ENCODE data around the gene CASZ1.

GRCh38 chr1:10767282-10767681, 29.2 kb downstream of the CASZ1 start:
- TF ChIP-seq CTCF (IDR thresholded peaks at IDR 0.05) (no peak), EP300 (IDR thresholded peaks at IDR 0.05) (no peak), POLR2A (IDR thresholded peaks at IDR 0.05; ENCODE audit: low read depth) (no peak)
